NCI-H2029 (cell line): ENCODE data around the gene GGA1.

ENCODE experiments used
- DNase-seq: peaks from one replicate; lab custom pipeline; 2025; lab: John Stamatoyannopoulos, UW

Gene GGA1

GRCh38 chr22:37630839-37631435 is 22.3 kb downstream of the GGA1 start:
- no peak for DNase-seq

GRCh38 chr22:37631448-37632173 is 23.0 kb downstream of the GGA1 start:
- DNase-seq: no peak

- no peak for DNase-seq
These were observed 23.8 kb downstream of the GGA1 start for GRCh38 chr22:37632174-37633088.

- DNase-seq: no peak
These were observed 24.5 kb downstream of the GGA1 start for GRCh38 chr22:37633089-37633624.

GRCh38 chr22:37633625-37634416 is 25.2 kb downstream of the GGA1 start:
- DNase-seq: no peak

- DNase-seq: no peak
These were observed 25.8 kb downstream of the GGA1 start for GRCh38 chr22:37634417-37634924.

GRCh38 chr22:37635157-37635556 is 26.5 kb downstream of the GGA1 start:
- DNase-seq: no peak

- DNase-seq: no peak
These were observed 27.7 kb downstream of the GGA1 start for GRCh38 chr22:37636186-37636948.

- DNase-seq: no peak
These were observed 28.3 kb downstream of the GGA1 start for GRCh38 chr22:37636949-37637273.

GRCh38 chr22:37638391-37639069 is 29.9 kb downstream of the GGA1 start:
- DNase-seq: no peak

GRCh38 chr22:37639070-37639760 is 30.6 kb downstream of the GGA1 start, which contains the start of gene SH3BP1:
Gene SH3BP1 (plus strand): TSS chr22:37639669. CDS start chr22:37639788, 119 bp downstream.
- DNase-seq: no peak

GRCh38 chr22:37639771-37640590 is 31.3 kb downstream of the GGA1 start:
- no peak for DNase-seq

GRCh38 chr22:37640591-37641560 is 32.2 kb downstream of the GGA1 start:
- no peak for DNase-seq

- no peak for DNase-seq
These were observed 32.9 kb downstream of the GGA1 start for GRCh38 chr22:37641561-37641949.

GRCh38 chr22:37643225-37643847 is 34.7 kb downstream of the GGA1 start:
- peak; percentile 43 for DNase-seq

- no peak for DNase-seq
These were observed 38.7 kb downstream of the GGA1 start for GRCh38 chr22:37647317-37647716.

GRCh38 chr22:37647928-37648327 is 39.3 kb downstream of the GGA1 start:
- DNase-seq: no peak
